WERI-Rb-1 (cell line): ENCODE results near the gene PRSS1.
"Not testable (repeated sequence)": the region's sequence is repeated elsewhere in the genome, so short reads cannot be mapped to it uniquely, and the experiment has no call there.

ENCODE experiments used
- DNase-seq: peaks from one replicate; pipeline ENCODE4 v3.0.0-alpha.2; 2020
- H3K27ac ChIP-seq: fragments of 250-450 bp; sonication (Bioruptor Pico); 2 replicates; pipeline ENCODE4 v1.5.1; 2020; ENCODE audit warnings: mild to moderate bottlenecking, moderate library complexity
- H3K27me3 ChIP-seq: fragments of 250-450 bp; sonication (Bioruptor Pico); 2 replicates; pipeline ENCODE4 v1.5.1; 2021; ENCODE audit warnings: mild to moderate bottlenecking, low read depth, moderate library complexity; ENCODE audit not compliant: insufficient read depth, severe bottlenecking
- H3K36me3 ChIP-seq: fragments of 250-450 bp; sonication (Bioruptor Pico); 2 replicates; pipeline ENCODE4 v1.5.1; 2020; ENCODE audit warnings: mild to moderate bottlenecking, moderate library complexity
- H3K4me3 ChIP-seq: 2 replicates; pipeline ENCODE4 v1.5.1; 2011; ENCODE audit warnings: low read depth, mild to moderate bottlenecking, control low read depth, low read length
- H3K9me3 ChIP-seq: fragments of 250-450 bp; sonication (Bioruptor Pico); 2 replicates; pipeline ENCODE4 v1.5.1; 2021; ENCODE audit warnings: mild to moderate bottlenecking, moderate library complexity; ENCODE audit not compliant: severe bottlenecking
- TF ChIP-seq, protein P1 (sequence below): IDR thresholded peaks from 2 replicates; pipeline ENCODE4 v1.5.1; 2011; ENCODE audit warnings: low read depth, mild to moderate bottlenecking, control low read depth, inconsistent platforms, low read length

Gene PRSS1

DNA sequence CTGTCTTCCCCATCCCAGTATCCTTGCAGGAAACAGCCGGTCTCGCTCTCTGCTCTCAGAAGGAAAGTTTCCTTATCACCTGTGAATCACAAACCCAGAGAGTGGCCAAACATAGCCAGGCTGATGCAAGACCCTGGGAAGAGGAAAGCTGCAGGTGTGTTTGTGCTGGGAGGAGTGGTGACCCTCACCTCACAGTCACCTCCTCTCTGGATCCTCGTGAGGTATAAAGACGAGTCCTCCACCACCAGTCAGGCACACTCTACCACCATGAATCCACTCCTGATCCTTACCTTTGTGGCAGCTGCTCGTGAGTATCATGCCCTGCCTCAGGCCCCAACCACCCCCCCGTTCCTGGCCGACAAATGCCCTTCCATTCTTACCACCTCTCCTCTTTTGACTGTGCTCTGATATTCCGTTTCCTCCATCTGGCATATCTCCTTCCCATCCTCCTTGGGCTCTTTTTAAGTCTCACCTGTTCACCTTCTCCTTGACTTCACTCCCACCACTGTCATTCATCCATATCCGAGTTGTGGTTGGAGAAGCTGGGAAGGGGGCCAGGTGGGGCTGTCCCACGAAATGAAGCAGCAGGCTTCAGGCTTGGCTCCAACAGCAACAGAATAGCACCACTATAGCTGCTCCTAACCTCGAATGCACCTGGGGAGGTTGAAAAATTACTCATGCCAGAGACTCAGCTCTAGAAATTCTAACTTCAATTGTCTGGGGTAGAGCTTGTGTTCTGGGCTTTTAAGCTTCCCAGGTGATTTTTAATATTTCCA, at the start of gene PRSS1:
PRSS1 (plus strand) TSS at position 255 of the 776 bp plus-strand sequence; CDS start at position 268, 13 bp downstream.
- Histone ChIP-seq H3K27ac (no peak within 1 kb of the TSS), H3K36me3 (no peaks in the 10 kb centered on the region), H3K9me3 (peaks cover 2% of the 10 kb centered on the region), H3K4me3 (no peak within 1 kb of the TSS), H3K27me3 (no peaks in the 10 kb centered on the region)
- no peak for DNase-seq
- TF ChIP-seq, protein P1, sequence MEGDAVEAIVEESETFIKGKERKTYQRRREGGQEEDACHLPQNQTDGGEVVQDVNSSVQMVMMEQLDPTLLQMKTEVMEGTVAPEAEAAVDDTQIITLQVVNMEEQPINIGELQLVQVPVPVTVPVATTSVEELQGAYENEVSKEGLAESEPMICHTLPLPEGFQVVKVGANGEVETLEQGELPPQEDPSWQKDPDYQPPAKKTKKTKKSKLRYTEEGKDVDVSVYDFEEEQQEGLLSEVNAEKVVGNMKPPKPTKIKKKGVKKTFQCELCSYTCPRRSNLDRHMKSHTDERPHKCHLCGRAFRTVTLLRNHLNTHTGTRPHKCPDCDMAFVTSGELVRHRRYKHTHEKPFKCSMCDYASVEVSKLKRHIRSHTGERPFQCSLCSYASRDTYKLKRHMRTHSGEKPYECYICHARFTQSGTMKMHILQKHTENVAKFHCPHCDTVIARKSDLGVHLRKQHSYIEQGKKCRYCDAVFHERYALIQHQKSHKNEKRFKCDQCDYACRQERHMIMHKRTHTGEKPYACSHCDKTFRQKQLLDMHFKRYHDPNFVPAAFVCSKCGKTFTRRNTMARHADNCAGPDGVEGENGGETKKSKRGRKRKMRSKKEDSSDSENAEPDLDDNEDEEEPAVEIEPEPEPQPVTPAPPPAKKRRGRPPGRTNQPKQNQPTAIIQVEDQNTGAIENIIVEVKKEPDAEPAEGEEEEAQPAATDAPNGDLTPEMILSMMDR: no peak

DNA sequence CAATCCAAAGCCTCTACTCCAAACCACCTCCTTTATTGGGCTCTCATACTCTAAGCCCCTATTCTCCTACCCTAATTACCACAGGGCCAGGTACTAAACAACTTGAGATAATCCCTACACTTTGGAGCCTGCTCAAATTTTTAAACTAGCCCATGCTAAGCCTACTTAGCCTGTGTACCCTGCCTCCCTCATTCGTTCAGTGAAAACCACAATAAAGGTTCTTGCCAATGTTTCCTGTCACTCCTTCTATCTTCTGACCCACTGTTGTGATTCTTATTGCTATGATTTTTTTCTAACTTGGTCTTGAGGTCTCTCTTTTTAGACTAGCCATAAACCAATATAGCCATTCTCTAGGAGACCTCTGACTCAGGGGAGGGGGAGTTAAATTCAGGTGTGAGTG, 48.3 kb upstream of the PRSS1 start:
- not testable (repeated sequence) for H3K36me3 ChIP-seq, H3K27me3 ChIP-seq, H3K4me3 ChIP-seq, H3K27ac ChIP-seq, H3K9me3 ChIP-seq, DNase-seq

DNA sequence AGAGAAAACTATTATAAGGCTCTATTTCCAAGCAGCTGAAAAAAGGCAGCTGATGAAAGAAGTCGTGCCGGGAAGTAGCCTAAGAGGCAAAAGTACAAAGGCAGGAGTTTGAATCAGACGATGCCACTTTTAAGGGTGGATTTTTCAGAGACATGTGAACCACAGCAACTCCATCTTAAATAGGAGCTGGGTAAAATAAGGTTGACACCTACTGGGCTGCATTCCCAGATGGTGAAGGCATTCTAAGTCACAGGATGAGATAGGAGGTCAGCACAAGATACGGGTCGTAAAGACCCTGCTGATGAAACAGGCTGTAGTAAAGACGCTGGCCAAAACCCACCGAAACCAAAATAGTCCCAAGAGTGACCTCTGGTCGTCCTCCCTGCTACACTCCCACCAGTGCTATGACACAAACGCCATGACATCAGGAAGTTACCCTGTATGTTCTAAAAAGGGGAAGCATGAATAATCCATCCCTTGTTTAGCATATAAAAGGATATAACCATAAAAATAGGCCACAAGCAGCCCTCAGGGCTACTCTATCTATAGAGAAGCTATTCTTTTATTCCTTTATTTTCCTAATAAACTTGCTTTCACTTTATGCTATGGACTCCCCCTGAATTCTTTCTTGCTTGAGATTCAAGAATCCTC, 45.5 kb upstream of the PRSS1 start:
- Histone ChIP-seq H3K27me3 (no peaks in the 10 kb centered on the region), H3K4me3 (no peak overlapping the region), H3K27ac (no peak overlapping the region), H3K9me3 (no peaks in the 10 kb centered on the region), H3K36me3 (no peaks in the 10 kb centered on the region)
- TF ChIP-seq, protein P1: no peak
- DNase-seq: no peak

DNA sequence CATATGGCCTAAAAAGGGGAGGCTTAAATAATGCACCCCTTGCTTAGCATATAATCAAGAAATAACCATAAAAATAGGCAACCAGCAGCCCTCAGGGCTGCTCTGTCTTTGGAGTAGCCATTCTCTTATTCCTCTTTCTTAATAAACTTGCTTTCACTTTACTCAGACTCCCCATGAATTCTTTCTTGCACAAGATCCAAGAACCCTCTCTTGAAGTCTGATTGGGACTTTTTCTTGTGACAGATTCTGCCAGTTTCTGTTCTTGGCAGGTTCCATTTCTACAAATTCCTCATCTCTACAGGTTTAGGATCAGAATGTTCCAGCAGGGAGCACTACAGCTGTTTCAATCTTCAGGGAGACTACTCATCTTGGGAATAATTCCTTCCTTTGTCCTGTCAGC, 40.5 kb upstream of the PRSS1 start:
- not testable (repeated sequence) for H3K27me3 ChIP-seq, H3K27ac ChIP-seq, H3K4me3 ChIP-seq, H3K36me3 ChIP-seq, DNase-seq, H3K9me3 ChIP-seq

DNA sequence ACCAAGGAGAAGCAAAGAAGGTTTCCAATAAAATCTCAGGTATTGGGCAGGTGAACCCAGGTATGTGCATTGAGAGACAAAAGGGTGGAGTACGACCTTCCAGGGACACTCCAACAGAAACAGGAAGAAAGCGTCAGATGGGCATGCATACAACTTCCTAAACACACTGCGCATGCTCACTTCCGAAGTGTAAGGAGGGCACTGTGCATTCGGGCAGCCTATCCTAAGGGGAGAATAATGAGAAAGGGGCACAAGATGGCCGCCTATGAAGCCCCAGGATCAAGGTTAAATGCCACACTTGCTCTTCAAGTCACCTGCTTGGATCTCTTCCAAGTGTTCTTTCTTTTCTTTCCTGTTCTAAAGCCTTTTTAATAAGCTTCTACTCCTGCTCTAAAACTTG, 39.4 kb upstream of the PRSS1 start:
- TF ChIP-seq, protein P1: no peak
- Histone ChIP-seq H3K27ac (no peak overlapping the region; the same call in 1 of the 2 replicates), H3K27me3 (no peaks in the 10 kb centered on the region), H3K9me3 (no peaks in the 10 kb centered on the region), H3K4me3 (no peak overlapping the region), H3K36me3 (no peaks in the 10 kb centered on the region)
- DNase-seq: no peak

DNA sequence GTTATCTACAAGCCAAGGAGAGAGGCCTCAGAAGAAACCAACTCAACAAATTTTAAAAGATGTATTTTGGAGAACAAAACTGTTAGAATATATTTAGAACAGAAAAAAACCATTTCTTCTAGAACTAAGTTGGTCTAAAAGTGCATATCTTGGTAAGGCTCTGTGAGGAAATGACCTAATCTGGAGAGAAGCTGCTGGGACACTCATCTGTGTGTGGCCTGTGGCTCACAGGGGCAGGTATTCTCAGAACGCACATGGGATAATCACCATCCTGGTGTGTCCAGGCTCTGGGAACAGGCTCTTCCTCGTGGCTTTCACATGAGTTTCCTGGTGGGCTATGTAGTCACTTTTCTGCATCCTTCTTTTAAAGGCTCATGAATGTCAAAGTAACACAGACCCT, 38.1 kb upstream of the PRSS1 start:
- Histone ChIP-seq H3K27me3 (no peaks in the 10 kb centered on the region), H3K27ac (no peak overlapping the region), H3K9me3 (no peaks in the 10 kb centered on the region), H3K4me3 (no peak overlapping the region), H3K36me3 (no peaks in the 10 kb centered on the region)
- DNase-seq: no peak
- TF ChIP-seq, protein P1: no peak
